GM12878 (cell line): ENCODE results near the gene HIVEP3. TPM values are rescaled to one million over a fixed set of nuclear protein-coding genes. Genes with fewer than 3 reads are reported as not detected.
A peak's percentile ranks its signal among the peaks of the same experiment; 100 is the strongest.

Experiments used
- ATAC-seq: fragments of 200-7000 bp; cut with Tn5 transposase; 3 replicates; pipeline ENCODE4 v1.9.1; 2020; ENCODE audit warnings: mild to moderate bottlenecking, moderate library complexity
- BruUV-seq: library from RNA; stranded (reverse); fragments of 400-500 nt; replicated peaks from 2 replicates; lab custom pipeline; 2021; lab: Mats Ljungman, UMichigan
- CTCF ChIA-PET: fragments of 300-600 bp; sonication (Branson Sonifier 250); formaldehyde crosslinking; extraction: SDS; loops from one replicate; lab custom pipeline; 2021; ENCODE audit warnings: inconsistent platforms; lab: Yijun Ruan, JAX
- POLR2A ChIA-PET: fragments of 350-600 bp; formaldehyde crosslinking; extraction: SDS; loops from one replicate; lab custom pipeline; 2021; ENCODE audit warnings: inconsistent platforms; lab: Charles Lee
- RAD21 ChIA-PET: fragments of 300-600 bp; sonication (Branson Sonifier 250); formaldehyde crosslinking; loops from one replicate; lab custom pipeline; 2023; ENCODE audit warnings: antibody characterized with exemption; ENCODE audit not compliant: unreplicated experiment; lab: Charles Lee
- SMC1A ChIA-PET: fragments of 300-600 bp; sonication (Branson Sonifier 250); formaldehyde crosslinking; loops from one replicate; lab custom pipeline; 2023; ENCODE audit not compliant: unreplicated experiment, uncharacterized antibody; lab: Charles Lee
- DNase-seq: peaks from one replicate; pipeline ENCODE4 v3.0.0-alpha.2; 2011; ENCODE audit warnings: low read depth, low spot score
- FAIRE-seq: peaks from 3 replicates; lab custom pipeline; 2011; peaks lifted over from hg19 to GRCh38; lab: Jason Lieb, UNC
- H2AFZ ChIP-seq: 2 replicates; pipeline ENCODE4 v1.6.0; 2011; ENCODE audit warnings: low read depth, low read length, control low read depth; ENCODE audit not compliant: control insufficient read depth
- H3K27ac ChIP-seq: 2 replicates; pipeline ENCODE4 v1.5.1; 2011; ENCODE audit warnings: control low read depth; ENCODE audit not compliant: control insufficient read depth, insufficient read depth
- H3K27me3 ChIP-seq, 2 experiments: replicated peaks in 1 of 2; 2 replicates each; pipeline versions ENCODE4 v1.6.0 to v1.6.1; 2011; ENCODE audit warnings: low read length in 1 of 2; ENCODE audit not compliant: control insufficient read depth in 2 of 2, insufficient read depth in 2 of 2
- H3K36me3 ChIP-seq, 2 experiments: 2 replicates each; pipeline ENCODE4 v1.5.1; 2011; ENCODE audit warnings: low read length in 1 of 2; ENCODE audit not compliant: control insufficient read depth in 2 of 2, insufficient read depth in 2 of 2
- H3K4me1 ChIP-seq: 2 replicates; pipeline ENCODE4 v1.6.1; 2011; ENCODE audit warnings: mild to moderate bottlenecking, low read length, moderate library complexity, mixed read lengths; ENCODE audit not compliant: control insufficient read depth, insufficient read depth
- H3K4me2 ChIP-seq: 2 replicates; pipeline ENCODE4 v1.6.0; 2011; ENCODE audit warnings: control low read depth; ENCODE audit not compliant: control insufficient read depth, insufficient read depth
- H3K4me3 ChIP-seq: fragments of 200-600 bp; sonication (generic); 2 replicates; pipeline ENCODE4 v1.5.1; 2016
- H3K79me2 ChIP-seq: 2 replicates; pipeline ENCODE4 v1.6.0; 2011; ENCODE audit warnings: low read length; ENCODE audit not compliant: control insufficient read depth, insufficient read depth
- H3K9ac ChIP-seq: 2 replicates; pipeline ENCODE4 v1.8.0; 2011; ENCODE audit warnings: low read length, control low read depth, mixed read lengths; ENCODE audit not compliant: control insufficient read depth, insufficient read depth
- H3K9me3 ChIP-seq: replicated peaks from 3 replicates; pipeline ENCODE4 v1.5.1; 2011; ENCODE audit warnings: mild to moderate bottlenecking, low read length; ENCODE audit not compliant: control insufficient read depth, insufficient read depth
- H4K20me1 ChIP-seq: 2 replicates; pipeline ENCODE4 v1.6.0; 2011; ENCODE audit not compliant: control insufficient read depth, insufficient read depth
- ATF2 ChIP-seq: IDR thresholded peaks from 2 replicates; pipeline ENCODE4 v1.6.1; 2012; ENCODE audit warnings: low read length, inconsistent platforms
- BCL11A ChIP-seq: IDR thresholded peaks from 2 replicates; pipeline ENCODE4 v1.6.1; 2011; ENCODE audit warnings: low read depth, low read length
- BHLHE40 ChIP-seq, 2 experiments: fragments of 450-650 bp in 1 of 2; IDR thresholded peaks; 2 replicates each; pipeline ENCODE4 v1.6.1; 2011 to 2017; ENCODE audit warnings: low read depth in 2 of 2, borderline replicate concordance in 1 of 2, improper control_type of control experiment in 1 of 2, low read length in 1 of 2, mild to moderate bottlenecking in 1 of 2
- CREB1 ChIP-seq: IDR thresholded peaks from 2 replicates; pipeline ENCODE4 v1.6.1; 2012; ENCODE audit warnings: low read depth, mild to moderate bottlenecking, inconsistent platforms
- E2F8 ChIP-seq: fragments of 450-650 bp; IDR thresholded peaks from 2 replicates; pipeline ENCODE4 v1.6.1; 2018; ENCODE audit warnings: mild to moderate bottlenecking, low read depth, moderate library complexity; ENCODE audit not compliant: partially characterized antibody
- EED ChIP-seq: sonication (generic); IDR thresholded peaks from 2 replicates; pipeline ENCODE4 v1.6.1; 2016; ENCODE audit warnings: antibody characterized with exemption, low read depth
- EP300 ChIP-seq, 2 experiments: fragments of 150-350 bp in 1 of 2; IDR thresholded peaks; 2 replicates each; pipeline ENCODE4 v1.6.1; 2011 to 2012; ENCODE audit warnings: low read depth in 2 of 2, low read length in 2 of 2, borderline replicate concordance in 1 of 2, improper control_type of control experiment in 1 of 2, inconsistent platforms in 1 of 2; ENCODE audit not compliant: control insufficient read depth in 1 of 2
- EZH2 ChIP-seq: IDR thresholded peaks from 2 replicates; pipeline ENCODE4 v1.6.1; 2012; ENCODE audit warnings: low read depth, mild to moderate bottlenecking, control low read depth, inconsistent platforms, low read length, borderline replicate concordance; ENCODE audit not compliant: control insufficient read depth
- FOXM1 ChIP-seq: IDR thresholded peaks from 2 replicates; pipeline ENCODE4 v1.6.1; 2012; ENCODE audit warnings: low read depth, mild to moderate bottlenecking, inconsistent platforms, low read length, moderate library complexity
- HDAC2 ChIP-seq: fragments of 200-600 bp; sonication (generic); IDR thresholded peaks from 2 replicates; pipeline ENCODE4 v1.6.1; 2017
- IKZF2 ChIP-seq, 2 experiments: fragments of 450-650 bp; IDR thresholded peaks; 2 replicates each; pipeline ENCODE4 v1.6.1; 2017; ENCODE audit warnings: mild to moderate bottlenecking in 2 of 2, moderate library complexity in 2 of 2
- IRF4 ChIP-seq: IDR thresholded peaks from 2 replicates; pipeline ENCODE4 v1.6.1; 2011; ENCODE audit warnings: low read depth, low read length
- MTA2 ChIP-seq: fragments of 450-650 bp; IDR thresholded peaks from 2 replicates; pipeline ENCODE4 v1.6.1; 2016; ENCODE audit warnings: low read depth, mild to moderate bottlenecking, moderate library complexity
- PAX5 ChIP-seq: IDR thresholded peaks from 2 replicates; pipeline ENCODE4 v1.6.1; 2011; ENCODE audit warnings: low read depth, low read length, borderline replicate concordance
- POU2F2 ChIP-seq: IDR thresholded peaks from 3 replicates; pipeline ENCODE4 v1.6.1; 2011; ENCODE audit warnings: low read depth, mild to moderate bottlenecking, low read length, borderline replicate concordance
- RUNX3 ChIP-seq: IDR thresholded peaks from 2 replicates; pipeline ENCODE4 v1.6.1; 2012; ENCODE audit warnings: low read length, inconsistent platforms
- TCF12 ChIP-seq: IDR thresholded peaks from 2 replicates; pipeline ENCODE4 v1.6.1; 2011; ENCODE audit warnings: low read depth, mild to moderate bottlenecking, low read length
- TCF7 ChIP-seq: IDR thresholded peaks from 2 replicates; pipeline ENCODE4 v1.6.1; 2014; ENCODE audit warnings: antibody characterized with exemption, borderline replicate concordance
- WGBS: methylation state at CpG from one replicate; pipeline ENCODE4 v1.1.6; 2016; ENCODE audit warnings: low lambda C conversion rate; ENCODE audit not compliant: insufficient replicate concordance, insufficient coverage; ENCODE audit errors: missing lambda C conversion rate; 5-methylcytosine and 5-hydroxymethylcytosine counted together
- in situ Hi-C: fragments of 300-500 bp; cut with MboI; formaldehyde crosslinking; loops from 9 replicates; pipeline ENCODE4 v1.14.3; 2018; ENCODE audit warnings: mixed read lengths
- intact Hi-C: fragments of 100-400 bp; cut with micrococcal nuclease; formaldehyde crosslinking; loops from one replicate; pipeline ENCODE4 v1.14.2; 2022; ENCODE audit not compliant: unreplicated experiment
- polyA plus RNA-seq, 11 experiments: library from polyadenylated mRNA; depleted of rRNA in 4 of 11; unstranded in 6 of 11; stranded (reverse) in 5 of 11; fragments of >200 nt; fragmentation: Nextera tagmentation in 4 of 11; fragmentation: Illumina TruSeq in 1 of 11; extraction: Ambion mirVana in 4 of 11; extraction: Trizol in 1 of 11; gene quantifications; 1 replicate in 1 of 11; 2 replicates in 10 of 11; pipeline versions ENCODE4 v1.2.1 to v1.2.3, GENCODE V29; 2011 to 2016; ENCODE audit warnings: inconsistent platforms in 2 of 11, missing spikeins in 2 of 11, low read depth in 1 of 11
- total RNA-seq, 4 experiments: library from RNA; depleted of rRNA in 3 of 4; stranded (reverse); fragments of >200 nt in 3 of 4; fragmentation: Illumina TruSeq in 1 of 4; extraction: Trizol in 1 of 4; gene quantifications; 2 replicates each; pipeline versions ENCODE4 v1.2.1 to v1.2.3, GENCODE V29; 2013 to 2021

Gene HIVEP3
- total and polyA plus RNA-seq, 10 of the 15 experiments (the other 5 are each of a cell fraction or from before 2014, with no cell fraction given), result 1.8 to 13.6 (median 3.8) TPM

DNA sequence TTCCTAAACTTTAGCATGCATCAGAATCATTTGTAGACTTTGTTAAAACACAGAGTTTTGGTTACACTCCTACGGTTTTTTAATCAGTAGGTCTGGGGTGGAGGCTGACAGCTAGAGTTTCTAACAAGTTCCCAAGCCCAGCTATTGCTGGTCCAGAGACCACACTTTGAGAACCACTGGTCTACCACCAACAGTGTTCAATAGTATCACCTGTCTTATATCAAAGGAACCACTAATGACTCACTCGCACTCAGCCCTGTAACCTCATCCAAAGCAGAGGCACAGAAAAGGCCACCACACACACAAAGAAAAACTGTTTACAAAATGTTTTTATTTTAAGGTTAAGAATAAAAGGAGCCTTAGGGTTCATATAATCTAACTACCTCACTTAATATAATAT, 68.7 kb downstream of the HIVEP3 start:
- BruUV-seq, result no TSS peak
- FAIRE-seq (no peak), ATAC-seq (peak; percentile 82), DNase-seq (no peak)
- no peaks in the 10 kb centered on the region for H3K27me3 ChIP-seq
- H3K27ac ChIP-seq, result no peak overlapping the region
- ChIA-PET RAD21 (interaction anchor here (1.5 kb wide), 1 partner anchor 15 kb away, joined by 3 read pairs; no protein-coding TSS in a partner anchor), POLR2A (no interaction called here), SMC1A (interaction anchor here (0.5 to 1.3 kb wide), 2 partner anchors 11 to 107 kb away, joined by 3 read pairs; no protein-coding TSS in a partner anchor), CTCF (interaction anchor here (0.6 to 0.7 kb wide), 2 partner anchors 8 to 907 kb away, joined by 3 read pairs; no protein-coding TSS in a partner anchor)
- H2AFZ ChIP-seq, result no peak overlapping the region
- no peaks in the 10 kb centered on the region for H4K20me1 ChIP-seq
- H3K4me3 ChIP-seq, result no peak overlapping the region
- no peaks in the 10 kb centered on the region; the same call in 2 of the 3 replicates for H3K9me3 ChIP-seq
- WGBS, result 0% methylated on average over 2 of the region's 2 CpGs
- TF ChIP-seq PAX5 (0 out of 2 replicates have a peak, but pooled peaks have one; percentile 58), TCF12 (0 out of 2 replicates have a peak, but pooled peaks have one; percentile 11), E2F8 (no peak), RUNX3 (peak; percentile 64), MTA2 (peak; percentile 45; the same call in 1 of the 2 replicates), IKZF2 (IDR thresholded peaks at IDR 0.05) (peak in 1 of 2 experiments; percentile 25; a peak in 1 of 4 replicates), FOXM1 (no peak), EED (no peak), POU2F2 (0 out of 3 replicates have a peak, but pooled peaks have one; percentile 19), EP300 (IDR thresholded peaks at IDR 0.05; ENCODE audit: borderline replicate concordance in 1 of 2, control insufficient read depth in 1 of 2, low read depth in 2 of 2, low read length in 2 of 2) (peak in 1 of 2 experiments; percentile 45; a peak in 1 of 4 replicates), BCL11A (0 out of 2 replicates have a peak, but pooled peaks have one; percentile 24), TCF7 (0 out of 2 replicates have a peak, but pooled peaks have one; percentile 20), ATF2 (0 out of 2 replicates have a peak, but pooled peaks have one; percentile 17), IRF4 (no peak), CREB1 (no peak), BHLHE40 (IDR thresholded peaks at IDR 0.05; ENCODE audit: borderline replicate concordance in 1 of 2, low read depth in 2 of 2, low read length in 1 of 2) (peak in 1 of 2 experiments; percentile 28; a peak in 1 of 4 replicates), HDAC2 (no peak), EZH2 (no peak)
- in situ Hi-C loops (no loop called here), intact Hi-C loops (no loop called here)
- H3K9ac ChIP-seq, result no peak overlapping the region
- H3K79me2 ChIP-seq, result no peaks in the 10 kb centered on the region
- H3K36me3 ChIP-seq, result no peaks in the 10 kb centered on the region; a peak in 1 of 4 replicates
- no peaks in the 10 kb centered on the region; the same call in 1 of the 2 replicates for H3K4me1 ChIP-seq
- no peak overlapping the region for H3K4me2 ChIP-seq
